Hematopoietic multipotent progenitor cell treated with erythropoietin and hydrocortisone succinate and interleukin-3 and kit ligand, for 8 days (in vitro differentiated cells): ENCODE measurements around the gene ATP6V0A4.

Experiments
- DNase-seq: peaks from one replicate; pipeline ENCODE4 v3.0.0-alpha.2; 2015

ATP6V0A4 gene

GRCh38 chr7:138656952-138657351 lies 141.0 kb downstream of the ATP6V0A4 start:
- DNase-seq, result no peak
